ENCODE data around the gene VN1R5. TPM values are rescaled to one million over a fixed set of nuclear protein-coding genes. Genes with fewer than 3 reads are reported as not detected.
"Not testable (repeated sequence)": the region's sequence is repeated elsewhere in the genome, so short reads cannot be mapped to it uniquely, and the experiment has no call there.

The VN1R5 gene
- total RNA-seq, 1 experiment from 2014 or later = not detected

- DNase-seq (ENCODE audit: low spot score) (no peak), ATAC-seq (no peak)
- Mint-ChIP-seq H3K36me3 (peaks cover 5% of the 10 kb centered on the region; the same call in 1 of the 2 replicates), H3K4me3 (no peak overlapping the region), H3K4me1 (peaks cover 19% of the 10 kb centered on the region), H3K9me3 (peaks cover 6% of the 10 kb centered on the region), H3K27ac (no peak overlapping the region), H3K27me3 (ENCODE audit: low read depth) (no peaks in the 10 kb centered on the region; the same call in 1 of the 2 replicates)
- ChIA-PET CTCF (interaction anchor here (1.0 kb wide), 1 partner anchor 70 kb away, joined by 4 read pairs; no protein-coding TSS in a partner anchor), POLR2A (no interaction called here)
- TF ChIP-seq SOX15 (CRISPR knock-in tag; IDR thresholded peaks at IDR 0.05) = no peak
- no peak for TF ChIP-seq CREB1 (CRISPR knock-in tag; IDR thresholded peaks at IDR 0.05)
- TF ChIP-seq ZNF416 (CRISPR knock-in tag; IDR thresholded peaks at IDR 0.05) = no peak
- no peak for TF ChIP-seq AFF4 (CRISPR knock-in tag; IDR thresholded peaks at IDR 0.05; ENCODE audit: borderline replicate concordance)
- TF ChIP-seq ZNF121 (CRISPR knock-in tag; IDR thresholded peaks at IDR 0.05) = no peak
- TF ChIP-seq HMGA2 (CRISPR knock-in tag; IDR thresholded peaks at IDR 0.05) = no peak
- TF ChIP-seq ATF6 (CRISPR knock-in tag; IDR thresholded peaks at IDR 0.05) = no peak
- no peak for TF ChIP-seq ZMAT4 (CRISPR knock-in tag; IDR thresholded peaks at IDR 0.05)
- no peak for TF ChIP-seq ZBTB21 (CRISPR knock-in tag; IDR thresholded peaks at IDR 0.05; ENCODE audit: borderline replicate concordance)
- TF ChIP-seq ZNF138 (CRISPR knock-in tag; conservative IDR thresholded peaks at IDR 0.05) = no peak
- no peak for TF ChIP-seq CTCF (IDR thresholded peaks at IDR 0.05)
- no peak for TF ChIP-seq TP53 (CRISPR knock-in tag; IDR thresholded peaks at IDR 0.05)
- TF ChIP-seq ATF3 (CRISPR knock-in tag; conservative IDR thresholded peaks at IDR 0.05) = no peak
Observed at GRCh38 chr1:247216261-247216660, 39.6 kb upstream of the VN1R5 start.

GRCh38 chr1:247218121-247218651 lies 37.7 kb upstream of the VN1R5 start:
- H3K27ac Mint-ChIP-seq = no peak overlapping the region
- no peak for TF ChIP-seq E2F5 (CRISPR knock-in tag; IDR thresholded peaks at IDR 0.05)
- no peak for TF ChIP-seq GTF2I (CRISPR knock-in tag; conservative IDR thresholded peaks at IDR 0.05)
- no peak for TF ChIP-seq NR3C1 (CRISPR knock-in tag; conservative IDR thresholded peaks at IDR 0.05; ENCODE audit: low read depth)
- no peak for TF ChIP-seq OVOL2 (CRISPR knock-in tag; IDR thresholded peaks at IDR 0.05; ENCODE audit: borderline replicate concordance)
- no peak for TF ChIP-seq ZBTB21 (CRISPR knock-in tag; IDR thresholded peaks at IDR 0.05; ENCODE audit: borderline replicate concordance)
- no peak for TF ChIP-seq RORB (CRISPR knock-in tag; IDR thresholded peaks at IDR 0.05)
- TF ChIP-seq CDX4 (CRISPR knock-in tag; IDR thresholded peaks at IDR 0.05; ENCODE audit: borderline replicate concordance) = no peak
- TF ChIP-seq TP53 (CRISPR knock-in tag; IDR thresholded peaks at IDR 0.05) = no peak
- no peak for TF ChIP-seq E2F4 (CRISPR knock-in tag; IDR thresholded peaks at IDR 0.05; ENCODE audit: borderline replicate concordance, low read depth)
- ATAC-seq (no peak), DNase-seq (ENCODE audit: low spot score) (no peak)
- H3K4me3 Mint-ChIP-seq = no peak overlapping the region
- peaks cover 8% of the 10 kb centered on the region for H3K4me1 Mint-ChIP-seq
- peaks cover 8% of the 10 kb centered on the region; the same call in 1 of the 2 replicates for H3K36me3 Mint-ChIP-seq
- H3K9me3 Mint-ChIP-seq = peaks cover 22% of the 10 kb centered on the region
- H3K27me3 Mint-ChIP-seq (ENCODE audit: low read depth) = peaks cover 3% of the 10 kb centered on the region; the same call in 1 of the 2 replicates
- POLR2A ChIA-PET = no interaction called here
- CTCF ChIA-PET = no interaction called here

- ATAC-seq; POLR2A ChIA-PET; H3K4me3 Mint-ChIP-seq; DNase-seq (ENCODE audit: low spot score); H3K4me1 Mint-ChIP-seq; H3K27ac Mint-ChIP-seq: not testable (repeated sequence)
- peaks cover 10% of the 10 kb centered on the region; the same call in 1 of the 2 replicates for H3K36me3 Mint-ChIP-seq
- CTCF ChIA-PET = interaction anchor here (0.6 kb wide), 1 partner anchor 170 kb away, joined by 3 read pairs; no protein-coding TSS in a partner anchor
- H3K27me3 Mint-ChIP-seq (ENCODE audit: low read depth) = peaks cover 12% of the 10 kb centered on the region
- H3K9me3 Mint-ChIP-seq = peaks cover 37% of the 10 kb centered on the region
Observed at GRCh38 chr1:247220280-247220679, 35.6 kb upstream of the VN1R5 start.

Data from WTC11 (cell line).